ENCODE data around the gene APOC4.

GRCh38 chr19:44955505-44956439 is 13.7 kb downstream of the APOC4 start:
- TF ChIP-seq ZNF384 (IDR thresholded peaks at IDR 0.05) (no peak), ARNT (IDR thresholded peaks at IDR 0.05) (no peak), ELF4 (IDR thresholded peaks at IDR 0.05) (no peak), NFRKB (IDR thresholded peaks at IDR 0.05) (no peak), FOXM1 (IDR thresholded peaks at IDR 0.05; ENCODE audit: borderline replicate concordance) (no peak), TARDBP (IDR thresholded peaks at IDR 0.05) (no peak), SP1 (IDR thresholded peaks at IDR 0.05) (no peak)

All from HEK293T (cell line).